ENCODE results near the gene WDR70.

The WDR70 gene

GRCh38 chr5:37598733-37599132, 219.6 kb downstream of the WDR70 start:
- H3K4me3 ChIP-seq (replicated peaks in 1 of 2; ENCODE audit: low read depth in 2 of 2, low read length in 2 of 2): no peak overlapping the region
- DNase-seq (ENCODE audit: low read depth in 2 of 2): no peak
- TF ChIP-seq, protein P1, sequence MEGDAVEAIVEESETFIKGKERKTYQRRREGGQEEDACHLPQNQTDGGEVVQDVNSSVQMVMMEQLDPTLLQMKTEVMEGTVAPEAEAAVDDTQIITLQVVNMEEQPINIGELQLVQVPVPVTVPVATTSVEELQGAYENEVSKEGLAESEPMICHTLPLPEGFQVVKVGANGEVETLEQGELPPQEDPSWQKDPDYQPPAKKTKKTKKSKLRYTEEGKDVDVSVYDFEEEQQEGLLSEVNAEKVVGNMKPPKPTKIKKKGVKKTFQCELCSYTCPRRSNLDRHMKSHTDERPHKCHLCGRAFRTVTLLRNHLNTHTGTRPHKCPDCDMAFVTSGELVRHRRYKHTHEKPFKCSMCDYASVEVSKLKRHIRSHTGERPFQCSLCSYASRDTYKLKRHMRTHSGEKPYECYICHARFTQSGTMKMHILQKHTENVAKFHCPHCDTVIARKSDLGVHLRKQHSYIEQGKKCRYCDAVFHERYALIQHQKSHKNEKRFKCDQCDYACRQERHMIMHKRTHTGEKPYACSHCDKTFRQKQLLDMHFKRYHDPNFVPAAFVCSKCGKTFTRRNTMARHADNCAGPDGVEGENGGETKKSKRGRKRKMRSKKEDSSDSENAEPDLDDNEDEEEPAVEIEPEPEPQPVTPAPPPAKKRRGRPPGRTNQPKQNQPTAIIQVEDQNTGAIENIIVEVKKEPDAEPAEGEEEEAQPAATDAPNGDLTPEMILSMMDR (IDR thresholded peaks at IDR 0.05; ENCODE audit: low read depth, low read length): no peak

GRCh38 chr5:37601163-37601562, 222.0 kb downstream of the WDR70 start:
- TF ChIP-seq, protein P1 (IDR thresholded peaks at IDR 0.05; ENCODE audit: low read depth, low read length): no peak

DNA sequence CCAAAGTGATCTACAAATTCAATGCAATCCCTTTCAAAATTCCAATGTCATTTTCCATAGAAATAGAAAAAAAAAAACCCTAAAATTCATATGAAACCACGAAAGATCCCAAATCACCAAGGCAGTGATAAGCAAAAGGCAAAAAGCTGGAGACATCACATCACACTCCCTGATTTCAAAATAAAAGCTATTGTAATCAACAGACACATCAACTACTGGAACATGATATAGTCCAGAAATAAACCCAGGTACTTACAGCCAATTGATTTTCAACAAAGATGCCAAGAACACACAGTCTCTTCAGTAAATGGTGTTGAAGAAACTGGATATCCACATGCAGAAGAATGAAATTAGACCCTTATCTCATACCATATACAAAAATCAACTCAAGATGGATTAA, 224.0 kb downstream of the WDR70 start:
- H3K4me3 ChIP-seq (replicated peaks in 1 of 2; ENCODE audit: low read depth in 2 of 2, low read length in 2 of 2): no peak overlapping the region
- DNase-seq (ENCODE audit: low read depth in 2 of 2): no peak
- TF ChIP-seq, protein P1 (IDR thresholded peaks at IDR 0.05; ENCODE audit: low read depth, low read length): no peak

More at GRCh38 chr5:37601163-37601562, 222.0 kb downstream of the WDR70 start:
- DNase-seq (ENCODE audit: low read depth in 2 of 2): no peak
- H3K4me3 ChIP-seq (replicated peaks in 1 of 2; ENCODE audit: low read depth in 2 of 2, low read length in 2 of 2): no peak overlapping the region

- no peak overlapping the region for H3K4me3 ChIP-seq (replicated peaks in 1 of 2; ENCODE audit: low read depth in 2 of 2, low read length in 2 of 2)
- DNase-seq (ENCODE audit: low read depth in 2 of 2): no peak
- TF ChIP-seq, protein P1 (IDR thresholded peaks at IDR 0.05; ENCODE audit: low read depth, low read length): no peak
These were observed 225.2 kb downstream of the WDR70 start for GRCh38 chr5:37604290-37604689.

GRCh38 chr5:37606148-37606547, 227.0 kb downstream of the WDR70 start:
- TF ChIP-seq, protein P1 (IDR thresholded peaks at IDR 0.05; ENCODE audit: low read depth, low read length): no peak
- DNase-seq (ENCODE audit: low read depth in 2 of 2): no peak
- H3K4me3 ChIP-seq (replicated peaks in 1 of 2; ENCODE audit: low read depth in 2 of 2, low read length in 2 of 2): no peak overlapping the region

GRCh38 chr5:37606632-37607248, 227.6 kb downstream of the WDR70 start:
- DNase-seq (ENCODE audit: low read depth in 2 of 2): no peak
- H3K4me3 ChIP-seq (replicated peaks in 1 of 2; ENCODE audit: low read depth in 2 of 2, low read length in 2 of 2): no peak overlapping the region
- TF ChIP-seq, protein P1 (IDR thresholded peaks at IDR 0.05; ENCODE audit: low read depth, low read length): no peak

GRCh38 chr5:37615184-37615583, 236.1 kb downstream of the WDR70 start:
- H3K4me3 ChIP-seq (replicated peaks in 1 of 2; ENCODE audit: low read depth in 2 of 2, low read length in 2 of 2): no peak overlapping the region
- peak; percentile 80 to 97 for DNase-seq (ENCODE audit: low read depth in 2 of 2)
- TF ChIP-seq, protein P1 (IDR thresholded peaks at IDR 0.05; ENCODE audit: low read depth, low read length): no peak
